GM19239 (cell line): ENCODE data around the gene CCDC85A.

ENCODE experiments used
- DNase-seq: peaks from one replicate; pipeline ENCODE4 v3.0.0; 2011; ENCODE audit warnings: low spot score; ENCODE audit not compliant: insufficient read length
- FAIRE-seq: peaks from 2 replicates; lab custom pipeline; 2011; peaks lifted over from hg19 to GRCh38; lab: Jason Lieb, UNC

The CCDC85A gene

GRCh38 chr2:56288838-56289580 lies 105.2 kb downstream of the CCDC85A start:
- no peak for FAIRE-seq
- DNase-seq: no peak

- DNase-seq (no peak), FAIRE-seq (no peak)
Measured at GRCh38 chr2:56291711-56292110, 107.9 kb downstream of the CCDC85A start.

- no peak for FAIRE-seq
- DNase-seq: no peak
Measured at GRCh38 chr2:56292951-56293350, 109.2 kb downstream of the CCDC85A start.

GRCh38 chr2:56295666-56296065 lies 111.9 kb downstream of the CCDC85A start:
- no peak for DNase-seq
- FAIRE-seq: no peak

- no peak for FAIRE-seq
Measured at GRCh38 chr2:56297671-56298070, 113.9 kb downstream of the CCDC85A start.

GRCh38 chr2:56299171-56299691 lies 115.4 kb downstream of the CCDC85A start:
- DNase-seq (no peak), FAIRE-seq (no peak)

More at GRCh38 chr2:56297671-56298070, 113.9 kb downstream of the CCDC85A start:
- DNase-seq: no peak

- FAIRE-seq (no peak), DNase-seq (no peak)
Measured at GRCh38 chr2:56309626-56310170, 125.9 kb downstream of the CCDC85A start.

- FAIRE-seq: no peak
- no peak for DNase-seq
Measured at GRCh38 chr2:56313500-56313921, 129.7 kb downstream of the CCDC85A start.

GRCh38 chr2:56314371-56314770 lies 130.6 kb downstream of the CCDC85A start:
- DNase-seq (no peak), FAIRE-seq (no peak)

GRCh38 chr2:56314796-56315195 lies 131.0 kb downstream of the CCDC85A start:
- FAIRE-seq: no peak
- no peak for DNase-seq

GRCh38 chr2:56315376-56315775 lies 131.6 kb downstream of the CCDC85A start:
- DNase-seq (no peak), FAIRE-seq (no peak)

- FAIRE-seq (no peak), DNase-seq (no peak)
Measured at GRCh38 chr2:56316011-56316410, 132.2 kb downstream of the CCDC85A start.

- no peak for FAIRE-seq
Measured at GRCh38 chr2:56318147-56318546, 134.4 kb downstream of the CCDC85A start.

GRCh38 chr2:56325661-56326345 lies 142.0 kb downstream of the CCDC85A start:
- DNase-seq: no peak
- FAIRE-seq: no peak

More at GRCh38 chr2:56318147-56318546, 134.4 kb downstream of the CCDC85A start:
- DNase-seq: no peak

GRCh38 chr2:56326346-56326741 lies 142.6 kb downstream of the CCDC85A start:
- FAIRE-seq (no peak), DNase-seq (no peak)

- DNase-seq (no peak), FAIRE-seq (no peak)
Measured at GRCh38 chr2:56331810-56332209, 148.0 kb downstream of the CCDC85A start.

- no peak for FAIRE-seq
Measured at GRCh38 chr2:56333812-56334485, 150.2 kb downstream of the CCDC85A start.

GRCh38 chr2:56334622-56335021 lies 150.8 kb downstream of the CCDC85A start:
- no peak for FAIRE-seq
- DNase-seq: no peak

More at GRCh38 chr2:56333812-56334485, 150.2 kb downstream of the CCDC85A start:
- DNase-seq: no peak

GRCh38 chr2:56335101-56335500 lies 151.3 kb downstream of the CCDC85A start:
- FAIRE-seq (no peak), DNase-seq (no peak)

GRCh38 chr2:56337342-56337741 lies 153.6 kb downstream of the CCDC85A start:
- DNase-seq (no peak), FAIRE-seq (no peak)
